HepG2 (cell line): ENCODE results near the gene LIN28B. TPM values are rescaled to one million over a fixed set of nuclear protein-coding genes. Genes with fewer than 3 reads are reported as not detected.

ENCODE experiments used
- ATAC-seq: fragments of 200-7000 bp; cut with Tn5 transposase; 3 replicates; pipeline ENCODE4 v1.9.1; 2020; ENCODE audit warnings: mild to moderate bottlenecking, moderate library complexity
- BruUV-seq: library from RNA; stranded (reverse); fragments of 400-500 nt; replicated peaks from 2 replicates; lab custom pipeline; 2021; lab: Mats Ljungman, UMichigan
- CTCF ChIA-PET: fragments of 300-600 bp; formaldehyde crosslinking; extraction: SDS; loops from one replicate; lab custom pipeline; 2021; ENCODE audit warnings: low total read pairs, inconsistent platforms, low intra/inter-chr PET ratio; lab: Yijun Ruan, JAX
- POLR2A ChIA-PET: fragments of 350-600 bp; sonication (Branson Sonifier 250); formaldehyde crosslinking; loops from one replicate; lab custom pipeline; 2020; ENCODE audit warnings: antibody characterized with exemption, inconsistent platforms; lab: Yijun Ruan, JAX
- DNase-seq: peaks from one replicate; pipeline ENCODE4 v3.0.0-alpha.2; 2015; ENCODE audit warnings: low spot score
- FAIRE-seq: peaks from 3 replicates; lab custom pipeline; 2011; peaks lifted over from hg19 to GRCh38; lab: Jason Lieb, UNC
- H2AFZ ChIP-seq: one replicate; pipeline ENCODE4 v1.6.1; 2011; ENCODE audit warnings: low read length, inconsistent platforms
- H3K27ac ChIP-seq: fragments of 300-600 bp; 3 replicates; pipeline ENCODE4 v1.8.0; 2011; ENCODE audit warnings: mixed run types, mild to moderate bottlenecking, mixed read lengths, low read length, inconsistent platforms; ENCODE audit not compliant: insufficient read depth; ENCODE audit errors: extremely low read length
- H3K27me3 ChIP-seq, 2 experiments: fragments of 200-600 bp in 1 of 2; 2 replicates in 1 of 2; 3 replicates in 1 of 2; pipeline versions ENCODE4 v1.6.0 to v1.8.0; 2011; ENCODE audit warnings: low read length in 2 of 2, mild to moderate bottlenecking in 2 of 2, moderate library complexity in 2 of 2, inconsistent platforms in 1 of 2; ENCODE audit not compliant: insufficient read depth in 2 of 2, control insufficient read depth in 1 of 2
- H3K36me3 ChIP-seq, 2 experiments: fragments of 200-600 bp in 1 of 2; replicated peaks in 1 of 2; 2 replicates in 1 of 2; 3 replicates in 1 of 2; pipeline versions ENCODE4 v1.5.1 to v1.8.0; 2011; ENCODE audit warnings: low read length in 2 of 2, inconsistent platforms in 1 of 2; ENCODE audit not compliant: insufficient read depth in 2 of 2, control insufficient read depth in 1 of 2
- H3K4me1 ChIP-seq: 2 replicates; pipeline ENCODE4 v1.5.1; 2012; ENCODE audit warnings: low read length, inconsistent platforms; ENCODE audit not compliant: insufficient read depth
- H3K4me2 ChIP-seq: 2 replicates; pipeline ENCODE4 v1.6.0; 2011; ENCODE audit warnings: low read depth, low read length, inconsistent platforms
- H3K4me3 ChIP-seq, 3 experiments: fragments of 200-600 bp in 1 of 3; sonication (generic), shearing (Covaris generic) in 1 of 3; replicated peaks in 1 of 3; 2 replicates each; pipeline ENCODE4 v1.5.1; 2011 to 2016; ENCODE audit warnings: low read length in 3 of 3, inconsistent platforms in 2 of 3, low read depth in 2 of 3, mild to moderate bottlenecking in 2 of 3, control low read depth in 1 of 3, mixed read lengths in 1 of 3; ENCODE audit not compliant: insufficient read depth in 1 of 3
- H3K79me2 ChIP-seq: one replicate; pipeline ENCODE4 v1.6.1; 2011; ENCODE audit warnings: low read length, inconsistent platforms; ENCODE audit not compliant: insufficient read depth
- H3K9ac ChIP-seq: 2 replicates; pipeline ENCODE4 v1.6.0; 2011; ENCODE audit warnings: mild to moderate bottlenecking, low read depth, low read length, inconsistent platforms; ENCODE audit not compliant: insufficient read depth
- H3K9me3 ChIP-seq: 2 replicates; pipeline ENCODE4 v1.5.1; 2012; ENCODE audit warnings: mild to moderate bottlenecking, low read length
- H4K20me1 ChIP-seq: 2 replicates; pipeline ENCODE4 v1.6.0; 2011; ENCODE audit warnings: inconsistent platforms, mild to moderate bottlenecking, low read length, moderate library complexity; ENCODE audit not compliant: insufficient read depth
- HNRNPUL1 ChIP-seq: fragments of 200-400 bp; formaldehyde crosslinking; IDR thresholded peaks from 2 replicates; pipeline ENCODE4 v1.6.1; 2017; ENCODE audit warnings: low read depth, mild to moderate bottlenecking, low read length, moderate library complexity
- ZSCAN12 ChIP-seq: sonication (generic); formaldehyde crosslinking; IDR thresholded peaks from 2 replicates; pipeline ENCODE4 v1.9.0; 2021; ENCODE audit warnings: mild to moderate bottlenecking, missing genetic modification reagents
- WGBS: methylation state at CpG from one replicate; pipeline ENCODE4 v1.1.6; 2017; ENCODE audit warnings: low lambda C conversion rate; 5-methylcytosine and 5-hydroxymethylcytosine counted together
- in situ Hi-C: cut with HindIII; loops from 2 replicates; pipeline ENCODE4 v1.10.0; 2017; ENCODE audit warnings: low pct_unique_long_range_greater_than_20kb; ENCODE audit not compliant: extremely low pct_ligation_motif_present
- intact Hi-C: fragments of 100-400 bp; cut with micrococcal nuclease; formaldehyde crosslinking; loops from one replicate; pipeline ENCODE4 v1.10.0; 2022; ENCODE audit not compliant: unreplicated experiment
- polyA plus RNA-seq, 8 experiments: library from polyadenylated mRNA; depleted of rRNA in 3 of 8; stranded (reverse) in 7 of 8; unstranded in 1 of 8; fragments of >200 nt; fragmentation: Illumina TruSeq in 4 of 8; extraction: Trizol in 4 of 8; gene quantifications; 2 replicates each; pipeline versions ENCODE4 v1.2.1 to v1.2.3, GENCODE V29; 2011 to 2016; ENCODE audit warnings: low read depth in 4 of 8, missing spikeins in 1 of 8, mixed read lengths in 1 of 8; ENCODE audit not compliant: insufficient read depth in 1 of 8
- small RNA-seq, 3 experiments: library from RNA; depleted of rRNA; stranded (forward); fragments of <200 nt; gene quantifications; one replicate each; pipeline ENCODE3, GENCODE V24; 2012; ENCODE audit warnings: low read depth in 2 of 3, low replicate concordance in 1 of 3; ENCODE audit not compliant: insufficient read length in 3 of 3, insufficient read depth in 2 of 3
- total RNA-seq, 5 experiments: library from RNA; depleted of rRNA; stranded (reverse); fragments of >200 nt; fragmentation: Illumina TruSeq; extraction: Trizol; gene quantifications; 2 replicates each; pipeline ENCODE4 v1.2.3, GENCODE V29; 2016; ENCODE audit warnings: low read depth in 1 of 5

Gene LIN28B
- total and polyA plus RNA-seq, 2 of the 13 experiments (the other 11 are each of a cell fraction or from before 2014, with no cell fraction given) = 14.5 to 56.8 TPM

DNA sequence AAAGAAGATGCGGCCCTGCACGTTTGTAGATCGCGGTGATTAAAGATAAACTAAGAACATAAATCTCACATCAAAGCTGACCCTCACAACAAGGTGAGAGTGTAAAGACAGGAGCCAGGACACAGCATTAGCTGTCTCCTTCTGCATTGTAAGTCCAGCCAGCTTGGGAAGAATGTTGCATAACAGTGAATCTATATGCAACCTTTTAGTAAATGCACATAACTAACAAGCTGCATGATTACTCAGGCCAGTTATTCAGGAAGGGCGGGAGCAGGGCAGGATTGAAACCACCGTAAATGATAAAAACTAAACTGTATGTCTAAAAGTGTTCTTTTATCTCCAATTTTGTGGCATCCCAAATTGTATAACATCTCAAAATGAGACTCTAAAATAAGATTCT is 165.8 kb downstream of the LIN28B start:
- no peak overlapping the region for H3K4me2 ChIP-seq
- ATAC-seq = no peak
- POLR2A ChIA-PET = no interaction called here
- no peak overlapping the region for H3K9ac ChIP-seq
- 58% methylated on average over 6 of the region's 6 CpGs for WGBS
- no peak for TF ChIP-seq HNRNPUL1
- no peak for TF ChIP-seq ZSCAN12 (CRISPR knock-in tag)
- TF ChIP-seq, all 625 proteins: peak for 0
- Histone ChIP-seq H3K4me3 (no peak overlapping the region), H3K36me3 (no peaks in the 10 kb centered on the region), H3K27ac (no peak overlapping the region), H2AFZ (no peak overlapping the region), H3K4me1 (no peaks in the 10 kb centered on the region), H4K20me1 (no peaks in the 10 kb centered on the region), H3K27me3 (no peaks in the 10 kb centered on the region), H3K9me3 (no peaks in the 10 kb centered on the region), H3K79me2 (no peaks in the 10 kb centered on the region)
- BruUV-seq = no TSS peak
- CTCF ChIA-PET = no interaction called here
- intact Hi-C loops (no loop called here), in situ Hi-C loops (no loop called here)
- DNase-seq (no peak), FAIRE-seq (no peak)

Small RNA genes lying within 50 kb of the gene (small RNA-seq; reads per million reads assigned to genes)
- gene RNU6-1106P = 0 reads per million in 3 experiments

Other genes with a start within 250 kb of the LIN28B start
- gene HACE1, start 97.2 kb upstream of the LIN28B start, total RNA-seq (2016; rRNA removed; fragmentation: Illumina TruSeq; extraction: Trizol) = 11.4 and 16.0 TPM in 2 replicates
- gene HACE1, start 97.2 kb upstream of the LIN28B start, polyA plus RNA-seq (2011; rRNA removed) = 5.9 and 8.9 TPM in 2 replicates
- gene POPDC3, start 222.9 kb downstream of the LIN28B start, total RNA-seq (2016; rRNA removed; fragmentation: Illumina TruSeq; extraction: Trizol) = 0.20 TPM in 1 of 2 replicates, not detected in the other
- gene POPDC3, start 222.9 kb downstream of the LIN28B start, polyA plus RNA-seq (2011; rRNA removed) = 0.18 TPM in 1 of 2 replicates, not detected in the other